K562 (cell line): ENCODE data around the gene IL10. TPM values are rescaled to one million over a fixed set of nuclear protein-coding genes. Genes with fewer than 3 reads are reported as not detected.

ENCODE experiments used
- ATAC-seq: fragments of 200-7000 bp; cut with Tn5 transposase; 3 replicates; pipeline ENCODE4 v1.9.1; 2020; ENCODE audit warnings: moderate library complexity
- BruUV-seq: library from RNA; stranded (reverse); fragments of 400-500 nt; replicated peaks from 2 replicates; lab custom pipeline; 2021; lab: Mats Ljungman, UMichigan
- CTCF ChIA-PET: fragments of 300-600 bp; formaldehyde crosslinking; extraction: SDS; loops from one replicate; lab custom pipeline; 2021; ENCODE audit warnings: low intra/inter-chr PET ratio; lab: Yijun Ruan, JAX
- POLR2A ChIA-PET: fragments of 300-600, 350-650 bp; sonication (Branson Sonifier 250); formaldehyde crosslinking; extraction: SDS; loops from one replicate; lab custom pipeline; 2021; ENCODE audit warnings: antibody characterized with exemption, inconsistent platforms; lab: Yijun Ruan, JAX
- DNase-seq, 4 experiments: peaks; one replicate each; pipeline versions ENCODE4 v3.0.0 to v3.0.0-alpha.2; 2011 to 2018; ENCODE audit warnings: low spot score in 3 of 4, mixed read lengths in 3 of 4; ENCODE audit errors: extremely low read depth in 1 of 4
- FAIRE-seq: peaks from 2 replicates; lab custom pipeline; 2011; peaks lifted over from hg19 to GRCh38; lab: Jason Lieb, UNC
- H2AFZ ChIP-seq: 2 replicates; pipeline ENCODE4 v1.6.0; 2011; ENCODE audit warnings: low read depth, low read length, control low read depth, inconsistent platforms
- H3K27ac ChIP-seq: fragments of 200-600 bp; 3 replicates; pipeline ENCODE4 v1.8.0; 2011; ENCODE audit warnings: low read depth, mild to moderate bottlenecking, control low read depth, inconsistent platforms, low read length, moderate library complexity, mixed read lengths; ENCODE audit errors: extremely low read depth
- H3K27me3 ChIP-seq, 2 experiments: fragments of 300-600 bp in 1 of 2; 2 replicates in 1 of 2; 3 replicates in 1 of 2; pipeline versions ENCODE4 v1.6.0 to v1.8.0; 2011; ENCODE audit warnings: inconsistent platforms in 2 of 2, low read length in 2 of 2, mild to moderate bottlenecking in 1 of 2, mixed read lengths in 1 of 2, moderate library complexity in 1 of 2; ENCODE audit not compliant: control insufficient read depth in 2 of 2, insufficient read depth in 2 of 2
- H3K36me3 ChIP-seq: fragments of 300-600 bp; 3 replicates; pipeline ENCODE4 v1.8.0; 2011; ENCODE audit warnings: mild to moderate bottlenecking, low read length, inconsistent platforms; ENCODE audit not compliant: control insufficient read depth, insufficient read depth
- H3K4me1 ChIP-seq, 2 experiments: fragments of 200-600 bp in 1 of 2; replicated peaks in 1 of 2; 2 replicates in 1 of 2; 3 replicates in 1 of 2; pipeline versions ENCODE4 v1.5.1 to v1.8.0; 2011; ENCODE audit warnings: inconsistent platforms in 2 of 2, low read length in 2 of 2, mild to moderate bottlenecking in 1 of 2, mixed read lengths in 1 of 2, moderate library complexity in 1 of 2; ENCODE audit not compliant: control insufficient read depth in 2 of 2, insufficient read depth in 2 of 2
- H3K4me2 ChIP-seq: 2 replicates; pipeline ENCODE4 v1.6.1; 2011; ENCODE audit warnings: low read length, control low read depth, inconsistent platforms, mixed read lengths; ENCODE audit not compliant: insufficient read depth
- H3K4me3 ChIP-seq: fragments of 200-600 bp; sonication (generic), shearing (Covaris generic); 2 replicates; pipeline ENCODE4 v1.5.1; 2016; ENCODE audit warnings: control low read depth, inconsistent platforms
- H3K79me2 ChIP-seq: fragments of 200-600 bp; 3 replicates; pipeline ENCODE4 v1.8.0; 2011; ENCODE audit warnings: low read length, inconsistent platforms; ENCODE audit not compliant: control insufficient read depth, insufficient read depth
- H3K9ac ChIP-seq, 2 experiments: 2 replicates each; pipeline versions ENCODE4 v1.6.0 to v1.6.1; 2011; ENCODE audit warnings: low read depth in 2 of 2, low read length in 2 of 2, control low read depth in 1 of 2, inconsistent platforms in 1 of 2, mild to moderate bottlenecking in 1 of 2, mixed read lengths in 1 of 2; ENCODE audit not compliant: insufficient read depth in 1 of 2
- H3K9me1 ChIP-seq: one replicate; pipeline ENCODE4 v1.6.0; 2011; ENCODE audit warnings: inconsistent platforms, mild to moderate bottlenecking, low read length, moderate library complexity; ENCODE audit not compliant: control insufficient read depth, insufficient read depth
- H3K9me3 ChIP-seq: replicated peaks from 2 replicates; pipeline ENCODE4 v1.5.1; 2011; ENCODE audit warnings: low read depth, low read length, inconsistent platforms; ENCODE audit not compliant: control insufficient read depth, insufficient read depth
- H4K20me1 ChIP-seq: replicated peaks from 2 replicates; pipeline ENCODE4 v1.6.1; 2011; ENCODE audit warnings: low read length, inconsistent platforms, mixed read lengths; ENCODE audit not compliant: control insufficient read depth, insufficient read depth
- BMI1 ChIP-seq: fragments of 150-350 bp; IDR thresholded peaks from 2 replicates; pipeline ENCODE4 v1.6.1; 2014; ENCODE audit warnings: low read length
- C11orf30 ChIP-seq: fragments of 450-650 bp; IDR thresholded peaks from 2 replicates; pipeline ENCODE4 v1.6.1; 2016; ENCODE audit warnings: low read depth, mild to moderate bottlenecking
- MAFK ChIP-seq: IDR thresholded peaks from 2 replicates; pipeline ENCODE4 v1.6.1; 2011; ENCODE audit warnings: low read length, improper control_type of control experiment
- ZBTB40 ChIP-seq, 2 experiments: fragments of 450-650 bp in 1 of 2; sonication (generic) in 1 of 2; formaldehyde crosslinking in 1 of 2; IDR thresholded peaks; 2 replicates each; pipeline versions ENCODE4 v1.7.1 to v1.9.0; 2016 to 2022; ENCODE audit warnings: inconsistent platforms in 1 of 2, mild to moderate bottlenecking in 1 of 2, missing genetic modification reagents in 1 of 2
- ZNF140 ChIP-seq: fragments of 250-450 bp; sonication (Bioruptor Pico); IDR thresholded peaks from 2 replicates; pipeline ENCODE4 v1.8.0; 2021; ENCODE audit warnings: moderate library complexity, mild to moderate bottlenecking, inconsistent platforms
- ZNF274 ChIP-seq: IDR thresholded peaks from 2 replicates; pipeline ENCODE4 v1.6.1; 2011; ENCODE audit warnings: low read depth, mild to moderate bottlenecking, low read length, moderate library complexity, borderline replicate concordance
- ZNF316 ChIP-seq: fragments of 450-650 bp; IDR thresholded peaks from 2 replicates; pipeline ENCODE4 v1.6.1; 2016
- WGBS: fragments of 100-300 bp; shearing (Covaris generic); methylation state at CpG from one replicate; pipeline ENCODE4 v1.1.6; 2016; ENCODE audit warnings: low coverage, mixed read lengths; ENCODE audit not compliant: insufficient coverage; ENCODE audit errors: missing lambda C conversion rate; 5-methylcytosine and 5-hydroxymethylcytosine counted together
- in situ Hi-C: fragments of 300-500 bp; cut with MboI; formaldehyde crosslinking; loops from 4 replicates; pipeline ENCODE4 v1.15.0; 2018; ENCODE audit warnings: inconsistent platforms, mixed read lengths
- intact Hi-C: fragments of 100-400 bp; cut with micrococcal nuclease; formaldehyde crosslinking; loops from 2 replicates; pipeline ENCODE4 v1.14.2; 2022
- polyA plus RNA-seq, 8 experiments: library from polyadenylated mRNA; depleted of rRNA in 4 of 8; stranded (reverse) in 5 of 8; unstranded in 3 of 8; fragments of >200 nt; fragmentation: Nextera tagmentation in 2 of 8; fragmentation: Illumina TruSeq in 1 of 8; extraction: Ambion mirVana in 2 of 8; extraction: Trizol in 1 of 8; gene quantifications; 2 replicates each; pipeline versions ENCODE4 v1.2.1 to v1.2.3, GENCODE V29; 2011 to 2014; ENCODE audit warnings: inconsistent platforms in 1 of 8, missing spikeins in 1 of 8
- total RNA-seq, 7 experiments: library from RNA; depleted of rRNA in 6 of 7; stranded (reverse); fragments of >200 nt in 6 of 7; fragmentation: Illumina TruSeq in 2 of 7; extraction: Trizol in 2 of 7; gene quantifications; 2 replicates each; pipeline versions ENCODE4 v1.2.1 to v1.2.3, GENCODE V29; 2011 to 2021; ENCODE audit warnings: low replicate concordance in 1 of 7
- TF ChIP-seq, protein P1 (sequence below), 2 experiments: fragments of 250-450 bp in 1 of 2; fragments of 450-650 bp in 1 of 2; sonication (Bioruptor Pico) in 1 of 2; IDR thresholded peaks; 2 replicates each; pipeline versions ENCODE4 v1.6.1 to v1.8.0; 2016 to 2021; ENCODE audit warnings: mild to moderate bottlenecking in 2 of 2, moderate library complexity in 2 of 2, missing compliant biosample characterization in 1 of 2, missing genetic modification characterization in 1 of 2
- TF ChIP-seq, protein P2 (sequence below): fragments of 200-800 bp; sonication (Bioruptor generic); IDR thresholded peaks from 2 replicates; pipeline ENCODE4 v1.6.1; 2017; ENCODE audit warnings: missing genetic modification characterization, missing compliant biosample characterization

The IL10 gene
- total and polyA plus RNA-seq, 9 of the 15 experiments (the other 6 are each of a cell fraction or from before 2014, with no cell fraction given) = 0.29 TPM; not detected in 8

DNA sequence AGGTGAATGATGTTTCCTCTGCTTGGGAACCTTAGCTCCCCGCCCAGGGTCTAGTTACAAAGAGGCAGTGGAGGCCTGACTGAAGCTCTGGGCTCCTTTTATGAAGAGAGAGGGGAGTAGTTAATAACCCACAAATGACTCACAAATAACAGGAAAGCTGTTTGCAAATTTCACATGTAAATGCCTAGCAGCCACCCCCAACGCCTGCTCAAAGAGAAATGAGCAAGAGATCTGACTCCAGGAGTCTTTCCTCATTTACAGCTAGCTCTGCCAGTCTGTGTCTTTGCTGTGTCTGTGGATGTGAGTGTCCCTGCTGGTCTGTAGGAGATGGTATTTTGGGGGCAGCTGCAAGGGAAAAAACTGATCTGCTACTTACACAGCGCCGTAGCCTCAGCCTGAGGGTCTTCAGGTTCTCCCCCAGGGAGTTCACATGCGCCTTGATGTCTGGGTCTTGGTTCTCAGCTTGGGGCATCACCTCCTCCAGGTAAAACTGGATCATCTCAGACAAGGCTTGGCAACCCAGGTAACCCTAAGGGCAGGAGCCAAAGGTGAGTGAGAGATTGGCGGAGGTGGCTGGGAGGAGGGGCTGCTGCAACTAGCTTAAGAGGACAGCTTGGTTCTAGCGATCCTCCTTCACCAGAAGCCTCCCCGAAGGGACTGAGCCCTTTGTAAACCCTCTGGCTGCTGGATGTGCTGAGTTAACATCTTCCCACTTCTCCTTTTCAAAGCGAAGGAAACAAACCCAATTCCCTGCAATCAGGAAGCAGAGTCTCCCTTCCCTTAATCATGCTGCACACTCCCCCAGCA lies 1.6 kb downstream of the IL10 start, which contains the start of gene IL19:
Gene IL19, plus strand, starts transcription at position 243 of the 807 bp plus-strand sequence. CDS start 65,890 bp downstream, outside the sequence.
- no peaks in the 10 kb centered on the region for H3K9me3 ChIP-seq
- H3K36me3 ChIP-seq = no peaks in the 10 kb centered on the region
- 10% methylated on average over 9 of the region's 9 CpGs for WGBS
- peaks cover 6 to 33% of the 10 kb centered on the region in 2 experiments for H3K4me1 ChIP-seq
- no peak within 1 kb of the TSS for H2AFZ ChIP-seq
- peaks cover 28 to 63% of the 10 kb centered on the region in 2 experiments for H3K27me3 ChIP-seq
- DNase-seq (peak in 1 of 4 experiments; percentile 37), FAIRE-seq (no peak), ATAC-seq (no peak; the same call in 2 of the 3 replicates)
- no peaks in the 10 kb centered on the region for H3K79me2 ChIP-seq
- peak within 1 kb of the TSS in 1 of 2 experiments; percentile 1; a peak in 1 of 4 replicates for H3K9ac ChIP-seq
- POLR2A ChIA-PET = interaction anchor here (0.5 to 1.6 kb wide), 5 partner anchors 22 to 1417 kb away, joined by 3 to 5 read pairs (median 3); no protein-coding TSS in a partner anchor
- no peaks in the 10 kb centered on the region for H4K20me1 ChIP-seq
- no peak within 1 kb of the TSS for H3K27ac ChIP-seq
- H3K4me2 ChIP-seq = no peak within 1 kb of the TSS
- no peak within 1 kb of the TSS for H3K4me3 ChIP-seq
- BruUV-seq = no TSS peak
- CTCF ChIA-PET = no interaction called here
- intact Hi-C loops = no loop called here
- H3K9me1 ChIP-seq = no peaks in the 10 kb centered on the region
- in situ Hi-C loops = no loop called here
- TF ChIP-seq MAFK = peak; percentile 30; the same call in 1 of the 2 replicates
- TF ChIP-seq ZNF274 = no peak
- peak; percentile 53; the same call in 1 of the 2 replicates for TF ChIP-seq ZNF316
- TF ChIP-seq, protein P1, sequence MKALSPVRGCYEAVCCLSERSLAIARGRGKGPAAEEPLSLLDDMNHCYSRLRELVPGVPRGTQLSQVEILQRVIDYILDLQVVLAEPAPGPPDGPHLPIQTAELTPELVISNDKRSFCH (CRISPR knock-in tag; IDR thresholded peaks at IDR 0.05) = no peak
- TF ChIP-seq, protein P1 (tag; IDR thresholded peaks at IDR 0.05) = no peak
- no peak for TF ChIP-seq ZNF140 (CRISPR knock-in tag)
- TF ChIP-seq, protein P2, sequence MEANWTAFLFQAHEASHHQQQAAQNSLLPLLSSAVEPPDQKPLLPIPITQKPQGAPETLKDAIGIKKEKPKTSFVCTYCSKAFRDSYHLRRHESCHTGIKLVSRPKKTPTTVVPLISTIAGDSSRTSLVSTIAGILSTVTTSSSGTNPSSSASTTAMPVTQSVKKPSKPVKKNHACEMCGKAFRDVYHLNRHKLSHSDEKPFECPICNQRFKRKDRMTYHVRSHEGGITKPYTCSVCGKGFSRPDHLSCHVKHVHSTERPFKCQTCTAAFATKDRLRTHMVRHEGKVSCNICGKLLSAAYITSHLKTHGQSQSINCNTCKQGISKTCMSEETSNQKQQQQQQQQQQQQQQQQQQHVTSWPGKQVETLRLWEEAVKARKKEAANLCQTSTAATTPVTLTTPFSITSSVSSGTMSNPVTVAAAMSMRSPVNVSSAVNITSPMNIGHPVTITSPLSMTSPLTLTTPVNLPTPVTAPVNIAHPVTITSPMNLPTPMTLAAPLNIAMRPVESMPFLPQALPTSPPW (CRISPR knock-in tag) = peak; percentile 45; the same call in 1 of the 2 replicates
- peak; percentile 80 for TF ChIP-seq C11orf30
- TF ChIP-seq BMI1 = no peak
- peak; percentile 44; the same call in 1 of the 2 replicates for TF ChIP-seq ZBTB40 (IDR thresholded peaks at IDR 0.05)
- no peak for TF ChIP-seq ZBTB40 (CRISPR knock-in tag; IDR thresholded peaks at IDR 0.05)
